SU-DHL-6 (cell line): ENCODE results near the gene BMPR1A.

ENCODE experiments used
- CTCF ChIP-seq: fragments of 200-600 bp; sonication (generic); IDR thresholded peaks from one replicate; pipeline ENCODE4 v1.5.1; 2017; ENCODE audit warnings: antibody characterized with exemption, mild to moderate bottlenecking, low read length, moderate library complexity; ENCODE audit not compliant: insufficient read depth, poor library complexity, severe bottlenecking
- EZH2phosphoT487 ChIP-seq: fragments of 200-600 bp; sonication (generic), shearing (Covaris generic); conservative IDR thresholded peaks from 2 replicates; pipeline ENCODE4 v1.6.1; 2018; ENCODE audit warnings: mild to moderate bottlenecking, antibody characterized with exemption, low read length, moderate library complexity, mixed read lengths

GRCh38 chr10:86724445-86724844, 32.0 kb upstream of the BMPR1A start:
- no peak for TF ChIP-seq CTCF
- no peak for TF ChIP-seq EZH2phosphoT487
